Measurements from ENCODE around the gene MGAT5. TPM values are rescaled to one million over a fixed set of nuclear protein-coding genes. Genes with fewer than 3 reads are reported as not detected.

MGAT5 gene
- total RNA-seq, 2 donors from 2014 or later, result 61.7 to 63.2 TPM

DNA sequence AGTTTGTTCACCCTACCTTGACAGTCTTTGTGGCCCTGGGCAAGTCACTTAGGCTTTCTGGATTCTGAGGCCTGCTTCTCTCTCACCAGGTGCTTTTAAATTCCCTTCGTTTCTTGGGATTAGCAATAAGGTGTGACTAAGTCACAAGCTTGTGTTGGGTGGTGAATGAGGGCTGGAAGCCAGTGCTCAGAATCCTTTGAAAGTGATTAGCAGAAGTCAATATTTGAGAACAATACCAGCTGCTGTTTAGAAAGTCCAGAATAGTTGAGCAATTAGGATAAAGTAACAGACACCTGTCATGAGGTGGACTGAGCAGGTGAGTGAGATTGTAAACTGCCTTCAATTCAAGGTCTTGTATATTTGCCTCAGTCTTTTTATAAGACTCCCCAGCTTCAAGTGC, 19.3 kb upstream of the MGAT5 start:
- TF ChIP-seq, protein P1, sequence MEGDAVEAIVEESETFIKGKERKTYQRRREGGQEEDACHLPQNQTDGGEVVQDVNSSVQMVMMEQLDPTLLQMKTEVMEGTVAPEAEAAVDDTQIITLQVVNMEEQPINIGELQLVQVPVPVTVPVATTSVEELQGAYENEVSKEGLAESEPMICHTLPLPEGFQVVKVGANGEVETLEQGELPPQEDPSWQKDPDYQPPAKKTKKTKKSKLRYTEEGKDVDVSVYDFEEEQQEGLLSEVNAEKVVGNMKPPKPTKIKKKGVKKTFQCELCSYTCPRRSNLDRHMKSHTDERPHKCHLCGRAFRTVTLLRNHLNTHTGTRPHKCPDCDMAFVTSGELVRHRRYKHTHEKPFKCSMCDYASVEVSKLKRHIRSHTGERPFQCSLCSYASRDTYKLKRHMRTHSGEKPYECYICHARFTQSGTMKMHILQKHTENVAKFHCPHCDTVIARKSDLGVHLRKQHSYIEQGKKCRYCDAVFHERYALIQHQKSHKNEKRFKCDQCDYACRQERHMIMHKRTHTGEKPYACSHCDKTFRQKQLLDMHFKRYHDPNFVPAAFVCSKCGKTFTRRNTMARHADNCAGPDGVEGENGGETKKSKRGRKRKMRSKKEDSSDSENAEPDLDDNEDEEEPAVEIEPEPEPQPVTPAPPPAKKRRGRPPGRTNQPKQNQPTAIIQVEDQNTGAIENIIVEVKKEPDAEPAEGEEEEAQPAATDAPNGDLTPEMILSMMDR (IDR thresholded peaks at IDR 0.05), result no peak
- no peak for DNase-seq
- Histone ChIP-seq H3K4me1 (no peaks in the 10 kb centered on the region), H3K27ac (peak overlapping the region; percentile 42), H3K36me3 (no peaks in the 10 kb centered on the region), H3K9ac (ENCODE audit: low read depth in 2 of 2, low read length in 2 of 2) (no peak overlapping the region), H3K4me3 (no peak overlapping the region), H3K27me3 (no peaks in the 10 kb centered on the region), H3K9me3 (no peaks in the 10 kb centered on the region)
- intact Hi-C loops (cut with DNase I), result no loop called here

DNA sequence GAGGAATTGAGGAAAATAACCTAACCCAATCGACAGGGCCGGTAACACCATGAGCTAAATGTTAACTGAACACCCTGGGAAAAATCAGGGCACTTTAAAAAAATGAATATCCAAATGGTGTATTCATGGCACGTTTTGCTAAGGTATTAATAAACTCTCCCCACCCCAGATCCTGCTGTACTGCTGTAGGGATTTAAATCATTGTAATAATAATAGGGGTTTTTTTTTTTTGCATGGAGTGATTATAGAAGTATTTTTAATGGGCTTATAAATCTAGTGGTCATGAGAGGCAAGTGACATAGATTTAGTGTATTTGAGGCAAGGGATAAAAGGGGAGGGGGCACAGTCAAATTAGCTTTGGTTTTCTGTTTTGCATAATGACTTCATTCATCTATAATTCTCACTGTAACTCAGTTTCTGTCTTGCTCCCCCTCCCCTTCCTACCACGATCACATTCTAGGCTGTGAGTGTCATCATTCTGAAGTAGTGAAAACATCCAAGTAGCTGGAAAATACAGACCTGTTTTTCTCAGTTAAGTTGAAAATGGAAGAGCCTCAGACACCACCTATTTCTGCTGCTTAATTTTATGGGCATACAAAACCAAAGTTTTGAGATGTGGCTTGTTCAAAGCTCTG, 18.2 kb upstream of the MGAT5 start:
- Histone ChIP-seq H3K9me3 (no peaks in the 10 kb centered on the region), H3K4me3 (no peak overlapping the region), H3K9ac (ENCODE audit: low read depth in 2 of 2, low read length in 2 of 2) (no peak overlapping the region), H3K27ac (no peak overlapping the region), H3K36me3 (no peaks in the 10 kb centered on the region), H3K4me1 (no peaks in the 10 kb centered on the region), H3K27me3 (no peaks in the 10 kb centered on the region)
- intact Hi-C loops (cut with DNase I), result no loop called here
- no peak for DNase-seq
- TF ChIP-seq, protein P1 (IDR thresholded peaks at IDR 0.05), result no peak

DNA sequence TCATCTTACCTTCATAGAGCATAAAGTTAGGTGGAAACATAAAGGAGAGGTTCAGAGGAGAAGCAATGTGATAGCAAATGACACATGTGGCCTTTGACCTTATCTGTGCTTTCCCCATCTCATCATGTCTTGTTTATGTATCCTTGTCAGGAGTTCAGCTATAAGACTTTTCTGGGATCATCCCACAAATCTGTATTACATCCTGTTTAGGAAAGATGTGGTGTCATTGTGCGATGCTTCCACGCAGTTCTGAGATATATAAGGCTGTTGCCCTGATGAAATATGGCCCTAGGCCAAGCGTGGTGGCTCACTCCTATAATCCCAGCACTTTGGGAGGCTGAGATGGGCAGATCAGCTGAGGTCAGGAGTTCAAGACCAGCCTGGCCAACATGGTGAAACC, 15.5 kb upstream of the MGAT5 start:
- TF ChIP-seq, protein P1 (IDR thresholded peaks at IDR 0.05), result no peak
- H3K9me3 ChIP-seq, result no peaks in the 10 kb centered on the region
- no peak overlapping the region for H3K4me3 ChIP-seq
- no peaks in the 10 kb centered on the region for H3K4me1 ChIP-seq
- intact Hi-C loops (cut with DNase I), result no loop called here
- no peaks in the 10 kb centered on the region for H3K27me3 ChIP-seq
- no peaks in the 10 kb centered on the region for H3K36me3 ChIP-seq
- H3K9ac ChIP-seq (ENCODE audit: low read depth in 2 of 2, low read length in 2 of 2), result no peak overlapping the region
- DNase-seq, result no peak
- no peak overlapping the region for H3K27ac ChIP-seq

DNA sequence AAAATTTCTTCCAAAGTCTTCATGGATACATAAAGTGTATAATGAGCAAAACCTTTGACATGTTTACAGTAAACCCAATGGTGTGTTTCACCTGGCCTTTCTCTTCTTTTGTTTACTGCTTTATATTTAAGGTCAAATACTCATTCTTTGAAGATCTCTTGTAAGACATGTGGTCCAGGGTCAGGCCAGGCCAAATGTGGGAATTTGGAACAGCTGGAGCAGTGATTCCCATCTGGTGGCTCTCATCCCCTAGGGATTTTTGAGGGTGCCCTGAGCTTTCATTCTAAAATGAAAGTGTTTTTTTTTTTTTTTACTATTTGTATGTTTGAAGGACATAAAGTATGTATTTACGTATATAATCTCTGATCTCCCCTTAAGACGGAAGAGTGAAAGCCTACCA, 13.8 kb upstream of the MGAT5 start:
- intact Hi-C loops (cut with DNase I), result loop anchor here (10.0 kb wide), 1 partner anchor 165 kb away; no protein-coding TSS in a partner anchor
- Histone ChIP-seq H3K4me1 (no peaks in the 10 kb centered on the region), H3K36me3 (no peaks in the 10 kb centered on the region), H3K9me3 (no peaks in the 10 kb centered on the region), H3K9ac (ENCODE audit: low read depth in 2 of 2, low read length in 2 of 2) (no peak overlapping the region), H3K27me3 (no peaks in the 10 kb centered on the region), H3K27ac (no peak overlapping the region), H3K4me3 (no peak overlapping the region)
- TF ChIP-seq, protein P1 (IDR thresholded peaks at IDR 0.05), result no peak
- no peak for DNase-seq

DNA sequence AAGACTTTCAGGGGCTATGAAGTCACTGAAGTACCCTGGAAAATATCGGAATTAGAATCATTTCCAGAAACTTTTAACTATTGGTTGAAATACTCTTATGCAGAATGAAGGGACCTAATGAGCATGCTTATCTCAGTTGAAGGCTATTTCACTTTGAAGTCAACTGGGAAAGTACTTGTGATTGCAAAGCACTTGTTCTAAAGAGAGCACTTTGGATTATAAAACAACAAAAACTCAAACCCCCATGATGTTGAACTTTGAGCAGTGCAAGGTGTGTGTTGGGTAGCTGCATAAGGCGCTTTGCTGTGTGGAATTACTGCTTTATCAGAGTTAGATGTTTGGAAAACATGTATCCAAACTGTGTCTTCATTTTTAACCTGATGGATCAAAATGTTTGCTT, 12.0 kb upstream of the MGAT5 start:
- Histone ChIP-seq H3K9me3 (no peaks in the 10 kb centered on the region), H3K9ac (ENCODE audit: low read depth in 2 of 2, low read length in 2 of 2) (no peak overlapping the region), H3K27ac (no peak overlapping the region), H3K4me3 (no peak overlapping the region), H3K4me1 (no peaks in the 10 kb centered on the region), H3K27me3 (no peaks in the 10 kb centered on the region), H3K36me3 (no peaks in the 10 kb centered on the region)
- DNase-seq, result no peak
- intact Hi-C loops (cut with DNase I), result loop anchor here (10.0 kb wide), 1 partner anchor 163 kb away; no protein-coding TSS in a partner anchor
- TF ChIP-seq, protein P1 (IDR thresholded peaks at IDR 0.05), result no peak
